SK-N-SH treated with all-trans-retinoic acid at 6 μM for 48 hours (cell line): ENCODE measurements around the gene TSPAN1.

Experiments
- ATAC-seq: fragments of 200-7000 bp; cut with Tn5 transposase; 3 replicates; pipeline ENCODE4 v1.9.1; 2020; ENCODE audit warnings: mild to moderate bottlenecking, moderate library complexity
- ARNTL ChIP-seq: fragments of 450-650 bp; formaldehyde crosslinking; IDR thresholded peaks from 2 replicates; pipeline ENCODE4 v1.5.0; 2020; ENCODE audit warnings: low read depth, mild to moderate bottlenecking, moderate library complexity, borderline replicate concordance
- BACH2 ChIP-seq: fragments of 250-450 bp; sonication (Bioruptor Pico); IDR thresholded peaks from 2 replicates; pipeline ENCODE4 v1.9.0; 2021; ENCODE audit warnings: mild to moderate bottlenecking, borderline replicate concordance
- CSDC2 ChIP-seq: fragments of 250-450 bp; sonication (Bioruptor Pico); IDR thresholded peaks from 2 replicates; pipeline ENCODE4 v1.5.0; 2020; ENCODE audit warnings: mild to moderate bottlenecking, moderate library complexity
- ESRRG ChIP-seq: fragments of 250-450 bp; sonication (Bioruptor Pico); IDR thresholded peaks from 2 replicates; pipeline ENCODE4 v1.6.1; 2021; ENCODE audit warnings: mild to moderate bottlenecking
- GLIS3 ChIP-seq: fragments of 250-450 bp; sonication (Bioruptor Pico); IDR thresholded peaks from 2 replicates; pipeline ENCODE4 v1.5.0; 2020; ENCODE audit warnings: mild to moderate bottlenecking, moderate library complexity
- ISL1 ChIP-seq: fragments of 250-450 bp; sonication (Bioruptor Pico); IDR thresholded peaks from 2 replicates; pipeline ENCODE4 v2.1.2; 2022; ENCODE audit warnings: mild to moderate bottlenecking, moderate library complexity
- OSR1 ChIP-seq: fragments of 250-450 bp; sonication (Bioruptor Pico); IDR thresholded peaks from 2 replicates; pipeline ENCODE4 v1.8.0; 2022; ENCODE audit warnings: moderate library complexity, mild to moderate bottlenecking, inconsistent platforms
- PPARA ChIP-seq: fragments of 250-450 bp; sonication (Bioruptor Pico); IDR thresholded peaks from 2 replicates; pipeline ENCODE4 v1.5.0; 2020; ENCODE audit warnings: mild to moderate bottlenecking, borderline replicate concordance
- RARB ChIP-seq: fragments of 250-450 bp; sonication (Bioruptor Pico); IDR thresholded peaks from 2 replicates; pipeline ENCODE4 v1.8.0; 2021; ENCODE audit warnings: mild to moderate bottlenecking, moderate library complexity
- SNAI2 ChIP-seq: fragments of 250-450 bp; sonication (Bioruptor Pico); IDR thresholded peaks from 2 replicates; pipeline ENCODE4 v1.5.0; 2020; ENCODE audit warnings: mild to moderate bottlenecking, moderate library complexity
- TOX ChIP-seq: fragments of 250-450 bp; sonication (Bioruptor Pico); IDR thresholded peaks from 2 replicates; pipeline ENCODE4 v1.8.0; 2021; ENCODE audit warnings: mild to moderate bottlenecking, moderate library complexity, borderline replicate concordance
- ZC3H10 ChIP-seq: fragments of 250-450 bp; sonication (Bioruptor Pico); IDR thresholded peaks from 2 replicates; pipeline ENCODE4 v1.5.1; 2021; ENCODE audit warnings: mild to moderate bottlenecking, moderate library complexity
- ZFP3 ChIP-seq: fragments of 250-450 bp; sonication (Bioruptor Pico); IDR thresholded peaks from 2 replicates; pipeline ENCODE4 v1.5.0; 2020; ENCODE audit warnings: mild to moderate bottlenecking, moderate library complexity
- ZNF565 ChIP-seq: fragments of 450-650 bp; formaldehyde crosslinking; conservative IDR thresholded peaks from 2 replicates; pipeline ENCODE4 v1.5.0; 2020; ENCODE audit warnings: low read depth, mild to moderate bottlenecking, moderate library complexity
- ZNF70 ChIP-seq: fragments of 450-650 bp; formaldehyde crosslinking; IDR thresholded peaks from 2 replicates; pipeline ENCODE4 v1.5.0; 2020; ENCODE audit warnings: mild to moderate bottlenecking, moderate library complexity
- ZNF8 ChIP-seq: fragments of 450-650 bp; formaldehyde crosslinking; IDR thresholded peaks from 2 replicates; pipeline ENCODE4 v1.5.0; 2020; ENCODE audit warnings: mild to moderate bottlenecking, moderate library complexity
- TF ChIP-seq, protein P1 (sequence below): fragments of 250-450 bp; sonication (Bioruptor Pico); IDR thresholded peaks from 2 replicates; pipeline ENCODE4 v1.5.1; 2021; ENCODE audit warnings: mild to moderate bottlenecking, moderate library complexity
- TF ChIP-seq, protein P2 (sequence below): fragments of 250-450 bp; sonication (Bioruptor Pico); IDR thresholded peaks from 2 replicates; pipeline ENCODE4 v1.8.0; 2020; ENCODE audit warnings: mild to moderate bottlenecking, moderate library complexity, borderline replicate concordance
- TF ChIP-seq, protein P3 (sequence below): fragments of 250-450 bp; sonication (Bioruptor Pico); IDR thresholded peaks from 2 replicates; pipeline ENCODE4 v1.5.1; 2020; ENCODE audit warnings: low read depth, mild to moderate bottlenecking, moderate library complexity
- TF ChIP-seq, protein P4 (sequence below): fragments of 250-450 bp; sonication (Bioruptor Pico); IDR thresholded peaks from 2 replicates; pipeline ENCODE4 v1.8.0; 2021; ENCODE audit warnings: low read depth, mild to moderate bottlenecking, moderate library complexity, borderline replicate concordance
- TF ChIP-seq, protein P5 (sequence below): fragments of 250-450 bp; sonication (Bioruptor Pico); IDR thresholded peaks from 2 replicates; pipeline ENCODE4 v1.5.0; 2020; ENCODE audit warnings: mild to moderate bottlenecking, moderate library complexity

TSPAN1 gene

DNA sequence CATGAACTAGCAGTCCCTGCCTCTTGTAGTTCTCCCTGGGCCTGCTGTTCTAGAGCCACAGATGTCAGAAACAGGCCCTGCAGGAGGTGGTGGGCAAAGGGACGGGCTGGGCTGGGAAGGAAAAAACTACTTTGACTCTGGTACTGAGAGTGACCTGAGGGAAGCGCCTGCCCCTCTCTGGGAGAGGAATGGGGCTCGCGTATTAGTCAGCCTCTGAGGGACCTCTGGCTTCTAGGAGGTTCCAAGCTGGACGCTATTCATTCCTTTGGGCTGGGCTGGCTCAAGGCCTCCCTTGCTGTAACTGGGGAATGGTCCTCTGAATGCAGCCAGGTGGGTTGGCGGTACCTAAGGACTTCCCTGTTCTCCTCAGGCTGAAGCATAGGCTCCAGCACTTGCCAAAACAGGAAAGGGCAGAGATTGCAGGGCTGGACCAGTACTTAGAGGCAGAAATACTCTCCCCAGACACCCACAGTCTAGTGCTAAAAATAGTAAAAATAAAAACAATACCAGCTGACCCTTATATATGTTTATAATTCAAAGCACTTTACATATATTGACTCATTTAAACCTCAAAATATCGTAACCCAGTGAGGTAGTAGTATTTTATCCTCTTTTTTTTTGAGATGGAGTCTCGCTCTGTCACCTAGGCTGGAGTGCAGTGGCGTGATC lies 16.3 kb downstream of the TSPAN1 start:
- ATAC-seq, result no peak

DNA sequence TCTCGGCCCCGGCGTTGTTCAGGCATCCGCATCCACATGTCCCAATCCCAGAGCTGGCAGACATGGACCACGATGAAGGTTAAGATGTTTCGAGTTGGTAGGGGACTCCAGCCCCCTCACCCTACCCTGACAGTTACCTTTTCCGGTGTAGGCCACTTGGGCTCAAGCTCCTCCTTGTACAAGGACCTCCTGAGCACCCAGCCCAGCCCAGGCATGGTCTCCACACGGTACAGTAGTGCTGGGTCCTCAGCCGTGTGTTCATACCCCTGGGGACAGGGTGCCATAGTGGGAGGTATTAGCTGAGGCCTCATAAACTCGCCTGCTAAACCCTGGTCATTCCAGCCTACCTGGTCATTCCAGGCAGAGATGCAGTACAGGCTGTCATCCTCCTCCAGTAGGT lies 17.3 kb downstream of the TSPAN1 start:
- no peak for ATAC-seq
- no peak for TF ChIP-seq ZNF565
- no peak for TF ChIP-seq GLIS3
- TF ChIP-seq BACH2 (CRISPR knock-in tag), result no peak
- TF ChIP-seq, protein P1, sequence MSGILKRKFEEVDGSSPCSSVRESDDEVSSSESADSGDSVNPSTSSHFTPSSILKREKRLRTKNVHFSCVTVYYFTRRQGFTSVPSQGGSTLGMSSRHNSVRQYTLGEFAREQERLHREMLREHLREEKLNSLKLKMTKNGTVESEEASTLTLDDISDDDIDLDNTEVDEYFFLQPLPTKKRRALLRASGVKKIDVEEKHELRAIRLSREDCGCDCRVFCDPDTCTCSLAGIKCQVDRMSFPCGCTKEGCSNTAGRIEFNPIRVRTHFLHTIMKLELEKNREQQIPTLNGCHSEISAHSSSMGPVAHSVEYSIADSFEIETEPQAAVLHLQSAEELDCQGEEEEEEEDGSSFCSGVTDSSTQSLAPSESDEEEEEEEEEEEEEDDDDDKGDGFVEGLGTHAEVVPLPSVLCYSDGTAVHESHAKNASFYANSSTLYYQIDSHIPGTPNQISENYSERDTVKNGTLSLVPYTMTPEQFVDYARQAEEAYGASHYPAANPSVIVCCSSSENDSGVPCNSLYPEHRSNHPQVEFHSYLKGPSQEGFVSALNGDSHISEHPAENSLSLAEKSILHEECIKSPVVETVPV (CRISPR knock-in tag), result no peak
- no peak for TF ChIP-seq SNAI2 (CRISPR knock-in tag)
- TF ChIP-seq, protein P2, sequence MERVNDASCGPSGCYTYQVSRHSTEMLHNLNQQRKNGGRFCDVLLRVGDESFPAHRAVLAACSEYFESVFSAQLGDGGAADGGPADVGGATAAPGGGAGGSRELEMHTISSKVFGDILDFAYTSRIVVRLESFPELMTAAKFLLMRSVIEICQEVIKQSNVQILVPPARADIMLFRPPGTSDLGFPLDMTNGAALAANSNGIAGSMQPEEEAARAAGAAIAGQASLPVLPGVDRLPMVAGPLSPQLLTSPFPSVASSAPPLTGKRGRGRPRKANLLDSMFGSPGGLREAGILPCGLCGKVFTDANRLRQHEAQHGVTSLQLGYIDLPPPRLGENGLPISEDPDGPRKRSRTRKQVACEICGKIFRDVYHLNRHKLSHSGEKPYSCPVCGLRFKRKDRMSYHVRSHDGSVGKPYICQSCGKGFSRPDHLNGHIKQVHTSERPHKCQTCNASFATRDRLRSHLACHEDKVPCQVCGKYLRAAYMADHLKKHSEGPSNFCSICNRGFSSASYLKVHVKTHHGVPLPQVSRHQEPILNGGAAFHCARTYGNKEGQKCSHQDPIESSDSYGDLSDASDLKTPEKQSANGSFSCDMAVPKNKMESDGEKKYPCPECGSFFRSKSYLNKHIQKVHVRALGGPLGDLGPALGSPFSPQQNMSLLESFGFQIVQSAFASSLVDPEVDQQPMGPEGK (CRISPR knock-in tag), result no peak
- TF ChIP-seq ESRRG (CRISPR knock-in tag), result no peak
- no peak for TF ChIP-seq ZNF8 (CRISPR knock-in tag)
- no peak for TF ChIP-seq OSR1 (CRISPR knock-in tag)
- TF ChIP-seq, protein P3, sequence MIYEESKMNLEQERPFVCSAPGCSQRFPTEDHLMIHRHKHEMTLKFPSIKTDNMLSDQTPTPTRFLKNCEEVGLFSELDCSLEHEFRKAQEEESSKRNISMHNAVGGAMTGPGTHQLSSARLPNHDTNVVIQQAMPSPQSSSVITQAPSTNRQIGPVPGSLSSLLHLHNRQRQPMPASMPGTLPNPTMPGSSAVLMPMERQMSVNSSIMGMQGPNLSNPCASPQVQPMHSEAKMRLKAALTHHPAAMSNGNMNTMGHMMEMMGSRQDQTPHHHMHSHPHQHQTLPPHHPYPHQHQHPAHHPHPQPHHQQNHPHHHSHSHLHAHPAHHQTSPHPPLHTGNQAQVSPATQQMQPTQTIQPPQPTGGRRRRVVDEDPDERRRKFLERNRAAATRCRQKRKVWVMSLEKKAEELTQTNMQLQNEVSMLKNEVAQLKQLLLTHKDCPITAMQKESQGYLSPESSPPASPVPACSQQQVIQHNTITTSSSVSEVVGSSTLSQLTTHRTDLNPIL (CRISPR knock-in tag), result no peak
- no peak for TF ChIP-seq ZNF70
- TF ChIP-seq ARNTL (CRISPR knock-in tag), result no peak
- TF ChIP-seq TOX (CRISPR knock-in tag), result no peak
- no peak for TF ChIP-seq PPARA (CRISPR knock-in tag)
- TF ChIP-seq, protein P4, sequence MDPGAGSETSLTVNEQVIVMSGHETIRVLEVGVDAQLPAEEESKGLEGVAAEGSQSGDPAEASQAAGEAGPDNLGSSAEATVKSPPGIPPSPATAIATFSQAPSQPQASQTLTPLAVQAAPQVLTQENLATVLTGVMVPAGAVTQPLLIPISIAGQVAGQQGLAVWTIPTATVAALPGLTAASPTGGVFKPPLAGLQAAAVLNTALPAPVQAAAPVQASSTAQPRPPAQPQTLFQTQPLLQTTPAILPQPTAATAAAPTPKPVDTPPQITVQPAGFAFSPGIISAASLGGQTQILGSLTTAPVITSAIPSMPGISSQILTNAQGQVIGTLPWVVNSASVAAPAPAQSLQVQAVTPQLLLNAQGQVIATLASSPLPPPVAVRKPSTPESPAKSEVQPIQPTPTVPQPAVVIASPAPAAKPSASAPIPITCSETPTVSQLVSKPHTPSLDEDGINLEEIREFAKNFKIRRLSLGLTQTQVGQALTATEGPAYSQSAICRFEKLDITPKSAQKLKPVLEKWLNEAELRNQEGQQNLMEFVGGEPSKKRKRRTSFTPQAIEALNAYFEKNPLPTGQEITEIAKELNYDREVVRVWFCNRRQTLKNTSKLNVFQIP (CRISPR knock-in tag), result no peak

More for the DNA sequence above, 16.3 kb downstream of the TSPAN1 start:
- no peak for TF ChIP-seq ARNTL (CRISPR knock-in tag)
- no peak for TF ChIP-seq ISL1 (CRISPR knock-in tag)
- TF ChIP-seq, all 23 proteins: peak for 0

DNA sequence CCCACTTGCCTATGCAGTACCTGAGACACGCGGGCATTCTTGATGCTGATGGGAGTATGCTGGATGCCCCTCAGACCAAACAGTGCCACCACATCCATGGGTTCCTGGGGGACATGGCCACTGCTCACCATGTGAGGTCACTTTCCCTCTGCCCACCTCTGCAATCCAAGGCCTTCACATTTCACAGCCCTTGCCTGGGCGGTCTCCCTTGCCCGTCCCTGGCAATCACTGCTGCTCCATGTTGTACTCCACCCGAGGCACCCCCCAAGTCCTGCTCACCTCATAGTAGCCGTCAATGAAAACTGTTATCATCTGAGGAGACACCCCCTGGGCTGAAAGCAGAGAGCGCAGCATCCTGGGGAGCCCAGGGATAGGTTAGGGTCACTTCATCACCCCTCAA lies 18.4 kb downstream of the TSPAN1 start:
- TF ChIP-seq ZNF565 (no peak), ARNTL (CRISPR knock-in tag) (no peak), ISL1 (CRISPR knock-in tag) (no peak), CSDC2 (CRISPR knock-in tag) (no peak), OSR1 (CRISPR knock-in tag) (no peak), ZC3H10 (CRISPR knock-in tag) (no peak), ZNF70 (no peak), ZFP3 (CRISPR knock-in tag) (no peak), RARB (CRISPR knock-in tag) (no peak), PPARA (CRISPR knock-in tag) (no peak), TOX (CRISPR knock-in tag) (no peak), SNAI2 (CRISPR knock-in tag) (no peak), ZNF8 (CRISPR knock-in tag) (no peak), ESRRG (CRISPR knock-in tag) (no peak)
- TF ChIP-seq, protein P5, sequence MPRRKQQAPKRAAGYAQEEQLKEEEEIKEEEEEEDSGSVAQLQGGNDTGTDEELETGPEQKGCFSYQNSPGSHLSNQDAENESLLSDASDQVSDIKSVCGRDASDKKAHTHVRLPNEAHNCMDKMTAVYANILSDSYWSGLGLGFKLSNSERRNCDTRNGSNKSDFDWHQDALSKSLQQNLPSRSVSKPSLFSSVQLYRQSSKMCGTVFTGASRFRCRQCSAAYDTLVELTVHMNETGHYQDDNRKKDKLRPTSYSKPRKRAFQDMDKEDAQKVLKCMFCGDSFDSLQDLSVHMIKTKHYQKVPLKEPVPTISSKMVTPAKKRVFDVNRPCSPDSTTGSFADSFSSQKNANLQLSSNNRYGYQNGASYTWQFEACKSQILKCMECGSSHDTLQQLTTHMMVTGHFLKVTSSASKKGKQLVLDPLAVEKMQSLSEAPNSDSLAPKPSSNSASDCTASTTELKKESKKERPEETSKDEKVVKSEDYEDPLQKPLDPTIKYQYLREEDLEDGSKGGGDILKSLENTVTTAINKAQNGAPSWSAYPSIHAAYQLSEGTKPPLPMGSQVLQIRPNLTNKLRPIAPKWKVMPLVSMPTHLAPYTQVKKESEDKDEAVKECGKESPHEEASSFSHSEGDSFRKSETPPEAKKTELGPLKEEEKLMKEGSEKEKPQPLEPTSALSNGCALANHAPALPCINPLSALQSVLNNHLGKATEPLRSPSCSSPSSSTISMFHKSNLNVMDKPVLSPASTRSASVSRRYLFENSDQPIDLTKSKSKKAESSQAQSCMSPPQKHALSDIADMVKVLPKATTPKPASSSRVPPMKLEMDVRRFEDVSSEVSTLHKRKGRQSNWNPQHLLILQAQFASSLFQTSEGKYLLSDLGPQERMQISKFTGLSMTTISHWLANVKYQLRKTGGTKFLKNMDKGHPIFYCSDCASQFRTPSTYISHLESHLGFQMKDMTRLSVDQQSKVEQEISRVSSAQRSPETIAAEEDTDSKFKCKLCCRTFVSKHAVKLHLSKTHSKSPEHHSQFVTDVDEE (CRISPR knock-in tag), result no peak
- TF ChIP-seq, protein P4 (CRISPR knock-in tag), result no peak
- TF ChIP-seq, protein P3 (CRISPR knock-in tag), result no peak
- TF ChIP-seq, protein P2 (CRISPR knock-in tag), result no peak
- ATAC-seq, result no peak
